GM12891 (cell line): ENCODE measurements around the gene UFM1.

Experiments
- POLR2A ChIP-seq: IDR thresholded peaks from 2 replicates; pipeline ENCODE4 v1.6.1; 2011; ENCODE audit warnings: low read depth, low read length, control low read depth
- POLR2AphosphoS5 ChIP-seq: IDR thresholded peaks from 2 replicates; pipeline ENCODE4 v1.6.1; 2011; ENCODE audit warnings: low read depth, low read length, control low read depth

GRCh38 chr13:38384171-38384570 lies 34.5 kb downstream of the UFM1 start:
- TF ChIP-seq POLR2A (no peak), POLR2AphosphoS5 (no peak)
